ENCODE measurements around the gene MLH1.
"Not testable (repeated sequence)": the region's sequence is repeated elsewhere in the genome, so short reads cannot be mapped to it uniquely, and the experiment has no call there.

The MLH1 gene

DNA sequence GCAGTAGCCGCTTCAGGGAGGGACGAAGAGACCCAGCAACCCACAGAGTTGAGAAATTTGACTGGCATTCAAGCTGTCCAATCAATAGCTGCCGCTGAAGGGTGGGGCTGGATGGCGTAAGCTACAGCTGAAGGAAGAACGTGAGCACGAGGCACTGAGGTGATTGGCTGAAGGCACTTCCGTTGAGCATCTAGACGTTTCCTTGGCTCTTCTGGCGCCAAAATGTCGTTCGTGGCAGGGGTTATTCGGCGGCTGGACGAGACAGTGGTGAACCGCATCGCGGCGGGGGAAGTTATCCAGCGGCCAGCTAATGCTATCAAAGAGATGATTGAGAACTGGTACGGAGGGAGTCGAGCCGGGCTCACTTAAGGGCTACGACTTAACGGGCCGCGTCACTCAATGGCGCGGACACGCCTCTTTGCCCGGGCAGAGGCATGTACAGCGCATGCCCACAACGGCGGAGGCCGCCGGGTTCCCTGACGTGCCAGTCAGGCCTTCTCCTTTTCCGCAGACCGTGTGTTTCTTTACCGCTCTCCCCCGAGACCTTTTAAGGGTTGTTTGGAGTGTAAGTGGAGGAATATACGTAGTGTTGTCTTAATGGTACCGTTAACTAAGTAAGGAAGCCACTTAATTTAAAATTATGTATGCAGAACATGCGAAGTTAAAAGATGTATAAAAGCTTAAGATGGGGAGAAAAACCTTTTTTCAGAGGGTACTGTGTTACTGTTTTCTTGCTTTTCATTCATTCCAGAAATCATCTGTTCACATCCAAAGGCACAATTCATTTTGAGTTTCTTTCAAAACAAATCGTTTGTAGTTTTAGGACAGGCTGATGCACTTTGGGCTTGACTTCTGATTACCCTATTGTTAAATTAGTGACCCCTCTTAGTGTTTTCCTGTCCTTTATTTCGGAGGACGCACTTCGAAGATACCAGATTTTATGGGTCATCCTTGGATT lies at the start of gene MLH1:
Gene MLH1, plus strand, starts transcription at position 193 of the 958 bp plus-strand sequence. Its CDS starts 30 bp downstream, at position 223.
- no peak for DNase-seq

DNA sequence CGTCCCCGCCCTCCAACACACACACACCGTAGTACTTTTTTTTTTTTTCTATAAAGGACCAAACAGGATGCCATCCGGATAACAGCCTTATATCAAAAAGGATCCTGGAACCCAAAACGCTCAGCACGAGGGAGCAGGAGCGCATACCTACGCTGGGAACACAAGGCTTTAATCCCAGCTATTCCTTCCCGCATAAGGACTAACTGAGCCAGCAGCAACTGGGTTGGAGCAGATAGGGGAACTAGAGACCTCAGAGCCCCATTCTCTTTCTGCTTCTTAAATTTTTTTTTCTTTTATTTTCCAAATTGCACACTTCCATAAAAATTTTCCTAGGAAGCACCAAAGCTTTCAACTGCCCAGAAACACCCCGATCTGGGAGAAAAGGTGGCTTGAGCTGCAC lies 49.7 kb upstream of the MLH1 start:
- DNase-seq = no peak

DNA sequence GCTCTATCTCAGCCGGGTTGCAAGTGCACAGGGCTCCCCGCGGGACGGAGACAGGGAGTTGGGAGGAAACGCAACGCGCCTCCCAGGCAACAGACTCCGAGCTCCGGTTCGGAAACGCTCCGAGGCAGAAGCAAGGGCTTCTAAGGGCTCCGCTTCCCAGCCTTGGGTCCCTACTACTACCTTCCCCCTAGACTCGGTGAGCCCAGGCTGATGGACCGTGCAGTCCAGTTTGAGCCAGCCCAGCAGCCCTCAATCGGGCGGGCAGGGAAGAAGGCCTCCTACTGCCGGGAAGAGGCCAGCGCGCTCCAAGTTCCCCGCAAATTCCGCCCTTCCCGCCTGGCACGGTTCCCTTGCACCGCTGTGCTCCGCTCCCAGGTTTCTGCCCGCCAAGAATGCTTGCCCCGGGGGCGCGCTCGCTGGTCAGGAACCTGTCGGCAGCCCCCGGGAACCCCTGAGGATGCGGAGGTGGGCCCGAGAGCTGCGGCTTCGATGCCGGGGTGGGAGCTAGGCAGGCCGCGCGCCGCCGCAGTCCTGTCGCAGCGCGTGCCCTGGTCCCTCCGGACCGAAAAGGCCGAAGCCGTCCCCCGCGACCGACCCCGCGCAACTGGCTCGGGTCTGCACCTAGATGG lies 49.2 kb upstream of the MLH1 start:
- DNase-seq = no peak

DNA sequence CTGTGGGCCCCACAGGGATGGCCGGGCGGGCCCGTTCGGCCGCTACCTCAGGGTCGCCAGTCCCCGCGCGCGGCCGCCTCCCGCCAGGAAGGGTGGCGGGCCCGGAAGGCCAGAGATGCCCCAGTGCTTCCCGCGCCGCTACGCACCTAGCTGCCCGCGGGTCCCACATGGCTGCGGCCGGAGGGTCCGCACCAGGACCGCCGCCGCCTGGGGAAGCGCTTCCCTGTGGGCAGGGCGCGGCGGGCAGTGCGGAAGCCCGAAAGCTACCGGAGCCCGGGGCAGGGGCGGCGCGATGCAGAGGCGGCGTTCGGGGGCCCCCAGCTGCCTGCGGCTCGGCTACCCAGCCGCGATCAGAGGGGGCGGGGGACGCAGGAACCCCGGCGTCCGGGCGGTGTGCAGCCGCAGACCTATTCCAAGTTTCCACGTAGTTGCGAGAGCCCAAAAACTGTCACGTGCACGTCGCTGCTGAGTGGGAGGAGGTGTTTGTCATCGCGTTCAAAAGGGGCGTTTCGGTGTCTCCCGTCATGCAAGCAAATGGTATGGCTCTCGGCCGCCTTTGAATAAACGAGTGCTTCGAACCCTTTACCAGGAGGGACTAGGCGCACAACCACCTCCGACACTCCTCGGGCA lies 48.6 kb upstream of the MLH1 start, which contains the start of gene TRANK1:
Gene TRANK1, minus strand, starts transcription at position 414 of the 630 bp plus-strand sequence. Its CDS starts 245 bp downstream, at position 169.
- DNase-seq = no peak

DNA sequence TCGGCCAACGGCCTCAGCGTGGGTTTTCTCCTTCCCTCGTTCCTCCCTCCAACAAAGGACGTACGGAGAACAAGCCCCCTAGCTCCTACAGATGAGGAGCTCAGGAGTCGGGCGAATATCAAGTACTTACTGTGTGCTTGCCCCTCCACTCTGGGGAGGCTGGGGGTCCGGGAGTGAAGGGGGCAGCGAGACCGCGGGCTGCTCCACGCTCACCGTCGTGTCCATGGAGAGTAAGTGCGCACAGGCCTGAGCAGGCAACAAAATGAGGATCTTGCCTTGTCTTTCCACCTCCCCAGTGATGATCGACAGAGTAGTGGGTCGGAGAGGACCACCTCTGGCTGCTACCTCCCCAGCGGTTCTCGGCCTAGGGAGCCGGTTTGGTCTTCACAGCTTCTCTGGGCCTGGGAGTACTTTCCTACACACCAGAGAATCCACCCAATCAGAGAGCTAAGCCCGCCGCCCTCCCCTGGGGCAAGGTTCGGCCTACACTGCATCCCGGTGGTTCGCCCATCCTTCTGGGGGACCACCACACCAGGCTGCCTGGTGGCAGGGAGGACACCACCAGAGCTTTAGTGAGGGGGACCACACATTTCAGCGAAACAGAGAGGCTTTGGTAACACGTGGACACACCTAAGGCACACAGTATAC lies 47.9 kb upstream of the MLH1 start:
- no peak for DNase-seq

DNA sequence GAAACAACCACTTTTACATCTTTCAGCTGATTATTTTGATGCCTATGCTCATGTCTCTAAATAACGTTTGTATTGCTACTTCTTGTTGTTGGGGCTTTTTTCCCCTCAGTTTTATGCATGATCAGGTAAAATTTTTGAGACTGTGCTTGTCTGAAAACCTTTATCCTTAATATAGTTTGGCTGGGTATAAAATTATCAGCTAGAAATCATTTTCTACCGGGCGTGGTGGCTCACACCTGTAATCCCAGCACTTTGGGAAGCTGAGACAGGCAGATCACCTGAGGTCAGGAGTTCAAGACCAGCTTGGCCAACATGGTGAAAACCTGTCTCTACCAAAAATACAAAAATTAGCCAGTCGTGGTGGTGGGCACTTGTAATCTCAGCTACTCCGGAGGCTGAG lies 45.5 kb upstream of the MLH1 start:
- not testable (repeated sequence) for DNase-seq

DNA sequence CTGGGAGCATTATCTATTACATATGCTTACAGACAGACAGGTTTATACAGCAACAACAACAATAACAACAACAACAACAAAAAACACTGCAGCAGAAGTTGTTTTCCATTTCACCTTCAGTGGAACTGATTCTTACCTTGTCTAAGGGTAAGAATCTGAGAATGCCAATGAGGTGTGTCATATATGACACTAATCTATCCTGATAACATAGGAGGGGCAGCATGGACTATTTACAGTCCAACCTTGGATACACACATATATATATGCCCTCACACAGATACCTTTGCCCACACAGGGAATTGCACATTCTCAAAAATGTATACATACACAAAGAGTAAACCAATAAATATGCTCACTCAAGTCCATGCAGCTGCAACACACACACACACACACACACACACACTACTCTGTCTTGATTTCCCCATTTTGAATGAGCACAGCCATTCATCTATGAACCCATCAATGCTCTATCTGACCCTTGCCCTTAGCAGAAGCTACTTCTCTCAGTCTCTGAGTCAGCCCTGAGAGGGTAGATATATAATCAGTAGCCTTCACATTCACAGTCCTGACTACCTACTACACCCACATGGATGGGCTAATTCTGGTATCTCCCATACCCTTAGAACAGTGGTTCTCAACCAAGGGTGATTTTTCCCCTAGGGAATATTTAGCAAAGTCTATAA lies 38.7 kb upstream of the MLH1 start:
- no peak for DNase-seq

DNA sequence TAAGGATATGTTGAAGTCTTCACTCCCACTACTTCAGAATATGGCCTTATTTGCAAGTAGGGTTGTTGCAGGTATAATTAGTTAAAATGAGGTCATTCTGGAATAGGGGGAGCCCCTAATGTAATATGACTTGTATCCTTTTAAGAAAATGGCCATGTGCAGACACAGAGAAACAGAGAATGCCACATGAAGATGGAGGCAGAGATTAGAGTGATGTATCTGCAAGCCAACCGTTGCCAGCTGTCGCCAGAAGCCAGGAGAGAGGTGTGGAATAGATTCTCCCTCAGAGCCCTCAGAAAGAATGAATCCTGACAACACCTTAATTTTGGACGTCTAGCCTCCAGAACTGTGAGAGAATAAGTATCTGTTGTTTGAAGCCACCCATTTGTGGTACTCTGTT lies 37.2 kb upstream of the MLH1 start:
- no peak for DNase-seq

DNA sequence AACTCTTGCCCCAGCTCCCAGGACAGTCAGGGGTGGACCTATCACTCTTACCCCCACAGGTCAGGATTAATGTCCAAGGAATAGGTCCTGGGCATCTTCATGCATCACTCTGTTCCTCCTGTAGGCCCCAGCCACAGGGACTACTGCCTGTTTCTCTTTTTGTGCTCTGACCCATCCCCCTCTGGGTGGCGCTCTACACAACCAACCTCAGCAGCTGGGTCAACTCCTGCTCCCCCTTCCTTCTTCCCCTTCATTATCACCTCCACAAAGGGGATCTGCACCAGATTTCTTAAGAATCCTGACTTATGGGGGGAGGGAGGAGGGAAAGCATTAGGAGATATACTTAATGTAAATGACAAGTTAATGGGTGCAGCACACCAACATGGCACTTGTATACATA lies 36.3 kb upstream of the MLH1 start:
- DNase-seq = no peak

DNA sequence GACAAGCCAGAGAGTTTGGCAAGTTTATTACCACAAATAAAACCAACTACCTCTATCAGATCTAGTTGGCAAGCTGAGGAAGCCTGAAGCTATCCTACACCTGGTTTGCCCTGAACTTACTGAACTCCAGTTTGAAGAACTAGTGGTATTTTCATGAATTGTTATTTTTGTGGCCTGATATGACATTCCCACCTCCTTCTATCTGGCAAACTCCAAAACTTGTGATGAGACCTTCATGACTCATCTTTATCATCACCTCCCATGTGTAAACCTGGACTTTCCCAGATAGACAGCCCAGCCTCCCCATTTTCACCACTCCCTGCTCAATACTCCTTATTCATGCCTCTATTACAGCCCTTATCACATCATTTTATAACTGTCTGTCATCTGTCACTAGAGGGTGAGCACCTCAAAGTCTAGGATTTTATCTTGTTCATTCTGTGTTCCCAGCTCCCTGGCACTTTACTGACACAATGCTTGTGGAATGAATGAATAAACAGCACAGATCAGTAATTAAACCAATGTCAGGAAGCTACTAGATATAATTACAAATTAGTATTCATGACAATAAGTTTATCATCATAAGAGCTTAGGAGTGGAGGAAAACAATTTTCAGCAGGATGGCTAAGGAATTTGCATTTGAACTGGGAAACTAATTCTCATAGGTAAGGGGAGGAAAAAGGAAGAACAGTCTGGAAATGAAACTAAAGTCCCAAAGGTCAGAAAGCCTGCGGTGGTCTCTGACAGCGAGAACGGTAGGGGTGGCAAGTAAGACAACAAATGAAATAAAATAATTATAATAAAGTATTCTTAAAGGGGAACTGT lies 35.2 kb upstream of the MLH1 start:
- DNase-seq = no peak

DNA sequence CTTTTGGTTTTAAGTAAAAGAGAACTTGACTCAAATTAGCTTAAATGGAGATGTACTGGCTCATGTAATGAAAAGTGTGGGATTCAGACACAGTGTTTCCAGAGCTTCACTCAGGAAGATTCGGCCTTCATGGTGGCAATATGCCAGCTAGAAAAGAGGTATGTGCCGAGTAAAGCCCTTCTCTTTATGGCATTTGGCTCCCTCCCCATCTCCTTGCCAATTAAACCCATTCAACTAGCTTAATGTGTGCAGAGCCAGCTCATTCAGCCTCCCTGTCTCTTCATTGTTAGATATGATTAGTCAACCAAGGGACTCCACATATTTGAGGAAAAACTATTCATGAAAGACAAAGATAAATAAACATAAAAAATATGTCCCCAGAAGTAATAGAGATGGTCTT lies 33.5 kb upstream of the MLH1 start:
- peak; percentile 23 for DNase-seq

DNA sequence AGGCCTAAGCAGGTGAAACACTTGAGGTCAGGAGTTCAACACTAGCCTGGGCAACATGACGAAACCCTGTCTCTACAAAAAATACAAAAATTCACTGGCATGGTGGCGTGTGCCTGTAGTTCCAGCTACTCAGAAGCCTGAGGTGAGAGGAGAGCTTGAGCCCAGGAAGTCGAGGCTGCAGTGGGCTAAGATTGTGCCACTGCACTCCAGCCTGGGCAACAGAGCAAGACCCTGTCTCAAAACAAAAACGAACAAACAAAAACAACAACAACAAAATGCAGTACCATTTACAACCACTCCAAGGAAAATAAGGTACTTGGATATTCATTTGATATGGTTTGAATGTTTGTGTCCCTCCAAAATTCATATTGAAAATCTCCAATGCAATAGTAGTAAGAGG lies 32.8 kb upstream of the MLH1 start:
- no peak for DNase-seq

DNA sequence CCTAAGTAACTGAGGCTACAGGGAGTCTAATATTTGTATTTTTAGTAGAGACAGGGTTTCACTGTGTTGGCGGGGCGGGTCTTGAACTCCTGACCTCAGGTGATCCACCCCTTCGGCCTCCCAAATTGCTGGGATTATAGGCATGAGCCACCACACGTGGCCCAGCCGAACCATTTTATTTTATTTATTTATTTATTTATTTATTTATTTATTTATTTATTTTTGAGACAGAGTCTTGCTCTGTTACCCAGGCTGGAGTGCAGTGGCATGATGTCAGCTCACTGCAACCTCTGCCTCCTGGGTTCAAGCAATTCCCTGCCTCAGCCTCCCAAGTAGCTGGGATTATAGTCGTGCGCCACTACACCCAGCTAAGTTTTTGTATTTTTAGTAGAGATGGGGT lies 30.3 kb upstream of the MLH1 start:
- not testable (repeated sequence) for DNase-seq

DNA sequence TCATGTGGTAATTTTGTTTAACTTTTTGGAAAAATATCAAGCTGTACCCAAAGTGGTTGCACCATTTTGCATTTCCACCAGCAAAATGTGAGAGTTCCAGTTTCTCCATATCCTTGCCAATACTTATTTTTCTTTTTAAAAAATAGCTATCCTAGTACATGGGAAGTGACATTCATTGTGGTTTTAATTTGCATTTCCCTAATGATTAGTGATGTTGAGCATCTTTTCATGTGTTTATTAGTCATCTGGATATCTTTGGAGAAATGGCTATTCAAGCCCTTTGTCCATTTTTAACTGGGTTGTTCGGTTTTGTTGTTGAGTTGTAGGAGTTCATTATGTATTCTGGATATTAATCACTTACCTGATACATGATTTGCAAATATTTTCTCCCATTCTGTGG lies 29.0 kb upstream of the MLH1 start:
- no peak for DNase-seq

DNA sequence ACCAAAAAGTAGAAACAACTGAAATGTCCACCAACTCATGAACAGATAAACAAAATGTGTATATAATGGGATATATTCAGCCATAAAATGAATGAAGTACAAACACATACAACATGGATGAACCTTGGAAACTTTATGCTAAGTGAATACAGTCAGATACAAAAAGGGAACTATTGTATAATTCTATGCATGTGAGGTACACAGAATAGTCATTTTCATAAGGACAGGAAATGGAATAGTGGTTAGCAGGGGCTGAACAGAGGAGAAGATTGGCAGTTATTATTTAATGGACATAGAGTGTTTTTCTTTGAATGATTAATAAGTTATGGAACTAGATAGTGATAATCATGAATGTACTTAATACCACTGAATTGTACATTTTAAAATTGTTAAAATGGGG lies 28.5 kb upstream of the MLH1 start:
- DNase-seq = no peak

DNA sequence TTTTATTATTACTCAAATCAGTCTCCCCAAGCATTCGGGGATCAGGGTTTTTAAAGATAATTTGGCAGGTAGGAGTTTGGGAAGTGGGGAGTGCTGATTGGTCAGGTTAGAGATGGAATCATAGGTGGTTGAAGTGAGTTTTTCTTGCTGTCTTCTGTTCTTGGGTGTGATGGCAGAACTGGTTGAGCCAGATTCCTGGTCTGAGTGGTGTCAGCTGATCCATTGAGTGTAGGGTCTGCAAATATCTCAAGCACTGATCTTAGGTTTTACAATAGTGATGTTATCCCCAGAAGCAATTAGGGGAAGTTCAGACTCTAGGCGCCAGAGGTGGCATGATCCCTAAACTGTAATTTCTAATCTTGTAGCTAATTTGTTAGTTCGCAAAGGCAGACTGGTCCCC lies 27.9 kb upstream of the MLH1 start:
- no peak for DNase-seq

DNA sequence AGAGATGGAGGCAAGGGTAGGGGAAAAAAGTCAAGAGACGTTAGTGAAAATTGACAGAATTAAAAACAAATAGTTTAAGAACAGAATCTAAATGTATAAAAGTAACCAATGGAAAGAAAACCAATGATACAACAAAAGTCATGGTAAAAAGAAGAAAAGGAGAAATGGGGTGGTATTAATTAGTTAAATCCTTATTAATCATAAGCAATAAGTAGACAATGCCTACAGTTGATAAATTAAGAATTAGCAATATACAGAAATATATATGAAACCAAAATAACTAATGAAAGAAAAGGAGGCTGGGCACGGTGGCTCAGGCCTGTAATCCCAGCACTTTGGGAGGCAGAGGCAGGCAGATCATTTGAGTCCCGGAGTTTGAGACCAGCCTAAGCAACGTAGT lies 24.2 kb upstream of the MLH1 start:
- DNase-seq = no peak

DNA sequence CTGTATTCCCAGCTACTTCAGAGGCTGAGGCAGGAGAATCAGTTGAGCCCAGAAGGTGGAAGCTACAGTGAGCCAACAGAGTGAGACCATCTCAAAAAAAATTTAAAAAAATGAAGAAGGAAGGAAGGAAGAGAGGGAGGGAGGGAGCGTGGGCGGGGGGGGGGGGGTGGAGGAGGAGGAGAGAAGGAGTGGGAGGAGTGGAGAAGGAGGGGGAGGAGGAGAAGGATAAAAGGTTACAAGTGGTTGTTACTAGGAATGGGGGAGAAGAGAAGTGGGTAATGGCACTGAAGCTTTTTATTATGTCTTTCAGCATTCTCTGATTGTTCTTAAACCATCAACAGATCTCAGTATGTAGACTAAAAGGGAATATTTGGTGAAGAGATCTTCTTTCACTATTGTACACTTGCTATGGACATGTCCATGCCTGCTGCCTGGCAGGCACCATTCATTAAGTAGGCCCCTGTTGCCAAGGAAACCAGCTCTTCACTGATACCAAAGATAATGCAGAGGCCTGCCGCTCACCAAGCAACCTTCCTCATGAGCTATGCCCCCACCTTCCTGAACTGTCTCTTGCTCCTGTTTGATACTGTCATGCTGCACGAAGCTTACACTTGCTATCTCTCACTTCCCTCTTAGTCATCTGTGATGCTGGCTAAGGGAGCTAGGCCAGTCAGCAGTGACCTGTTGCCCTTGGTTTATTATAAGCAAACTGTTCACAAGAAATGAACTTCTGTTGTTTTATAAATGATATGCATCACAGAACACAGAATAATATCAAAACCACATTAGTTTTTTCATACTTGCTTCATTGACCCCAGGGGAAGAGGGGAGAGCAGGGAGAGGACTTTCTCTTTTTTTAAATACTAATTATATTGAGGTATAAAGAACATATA lies 23.5 kb upstream of the MLH1 start:
- DNase-seq = peak; percentile 60

DNA sequence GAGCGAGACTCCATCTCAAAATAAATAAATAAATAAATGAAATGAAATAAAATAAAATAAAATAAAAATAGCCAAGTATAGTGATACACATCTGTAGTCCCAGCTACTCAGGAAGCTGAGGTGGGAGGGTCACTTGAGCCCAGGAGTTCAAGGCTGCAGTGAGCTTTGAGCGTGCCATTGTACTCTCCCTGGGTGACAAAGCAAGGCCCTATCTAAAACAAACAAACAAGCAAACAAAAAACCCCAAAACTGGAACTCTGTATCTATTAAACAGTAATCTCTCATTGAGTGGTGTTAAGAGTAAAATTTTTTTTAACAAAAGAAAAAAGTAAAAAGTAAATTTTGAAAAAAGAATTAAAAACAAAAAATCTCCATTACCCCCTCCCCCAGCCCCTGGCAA lies 21.2 kb upstream of the MLH1 start:
- DNase-seq = no peak

DNA sequence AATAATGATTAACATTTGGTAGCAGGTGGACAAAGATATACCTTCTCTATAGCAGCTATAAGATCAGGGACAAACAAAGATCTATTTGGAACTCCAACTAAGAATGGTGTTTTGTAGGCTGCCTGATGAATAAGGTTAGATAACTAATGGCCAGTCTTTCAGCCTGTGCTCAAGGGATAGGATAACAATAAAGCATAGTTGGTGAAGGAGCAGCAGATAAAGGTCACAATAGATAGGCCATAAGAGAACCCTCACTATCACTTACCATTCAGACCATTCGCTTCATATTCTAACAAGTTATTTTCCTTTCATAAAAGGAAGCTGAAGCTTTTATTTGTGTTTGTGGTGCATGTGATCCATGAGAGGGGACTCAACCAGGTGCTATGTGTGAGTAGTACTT lies 20.2 kb upstream of the MLH1 start:
- no peak for DNase-seq

DNA sequence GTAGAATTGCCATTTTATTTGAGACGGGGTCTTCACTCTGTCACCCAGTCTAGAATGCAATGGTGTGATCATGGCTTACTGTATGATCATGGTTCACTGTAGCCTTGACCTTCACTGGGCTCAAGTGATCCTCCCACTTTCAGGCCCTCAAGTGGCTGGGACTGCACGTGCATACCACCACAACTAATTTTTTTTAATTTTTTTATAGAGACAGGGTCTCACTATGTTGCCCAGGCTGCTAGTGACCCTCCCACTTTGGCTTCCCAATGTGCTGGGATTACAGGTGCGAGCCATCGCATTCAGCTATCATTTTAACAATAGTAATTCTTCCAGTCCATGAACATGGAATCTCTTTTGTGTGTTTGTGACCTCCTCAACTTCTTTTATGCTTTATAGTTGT lies 12.3 kb upstream of the MLH1 start:
- DNase-seq = no peak

All from NCI-H2081 treated with DMSO at 0.1 percent for 48 hours (cell line).